GM23338 (cell line): ENCODE data around the gene TGFBR1. TPM values are rescaled to one million over a fixed set of nuclear protein-coding genes. Genes with fewer than 3 reads are reported as not detected.

Experiments
- ATAC-seq: fragments of 200-7000 bp; cut with Tn5 transposase; 3 replicates; pipeline ENCODE4 v1.9.1; 2020
- DNase-seq: peaks from one replicate; pipeline ENCODE4 v3.0.0-alpha.2; 2015; ENCODE audit warnings: low spot score
- H2AFZ ChIP-seq: fragments of 200-600 bp; sonication (generic); 2 replicates; pipeline ENCODE4 v1.8.0; 2016; ENCODE audit warnings: antibody characterized with exemption, mild to moderate bottlenecking, moderate library complexity
- H3F3A ChIP-seq: fragments of 200-600 bp; sonication (generic); replicated peaks from 2 replicates; pipeline ENCODE4 v1.8.0; 2017; ENCODE audit warnings: antibody characterized with exemption, mixed run types, low read depth
- H3K27ac ChIP-seq: fragments of 200-600 bp; sonication (generic); 2 replicates; pipeline ENCODE4 v1.6.1; 2016; ENCODE audit warnings: low read depth
- H3K27me3 ChIP-seq: fragments of 200-600 bp; sonication (generic); 2 replicates; pipeline ENCODE4 v1.8.0; 2016; ENCODE audit warnings: mild to moderate bottlenecking, mixed run types, moderate library complexity; ENCODE audit not compliant: insufficient read depth
- H3K36me3 ChIP-seq: fragments of 200-600 bp; sonication (generic); 2 replicates; pipeline ENCODE4 v1.8.0; 2016; ENCODE audit warnings: mild to moderate bottlenecking; ENCODE audit not compliant: insufficient read depth
- H3K4me1 ChIP-seq: fragments of 200-600 bp; sonication (generic); 2 replicates; pipeline ENCODE4 v1.8.0; 2016; ENCODE audit warnings: mild to moderate bottlenecking, moderate library complexity; ENCODE audit not compliant: insufficient read depth
- H3K4me2 ChIP-seq: fragments of 200-600 bp; sonication (generic); 2 replicates; pipeline ENCODE4 v1.7.1; 2017; ENCODE audit warnings: mixed run types
- H3K4me3 ChIP-seq: fragments of 200-600 bp; sonication (generic); 2 replicates; pipeline ENCODE4 v1.6.1; 2016; ENCODE audit warnings: mixed run types
- H3K79me2 ChIP-seq: fragments of 200-600 bp; sonication (generic); replicated peaks from 2 replicates; pipeline ENCODE4 v1.8.0; 2017; ENCODE audit warnings: mild to moderate bottlenecking; ENCODE audit not compliant: insufficient read depth
- H3K9me2 ChIP-seq: fragments of 200-600 bp; sonication (generic); 2 replicates; pipeline ENCODE4 v1.8.0; 2017; ENCODE audit not compliant: insufficient read depth
- H4K20me1 ChIP-seq: fragments of 200-600 bp; sonication (generic); replicated peaks from 2 replicates; pipeline ENCODE4 v1.8.0; 2017; ENCODE audit warnings: mild to moderate bottlenecking; ENCODE audit not compliant: insufficient read depth
- H3K27ac Mint-ChIP-seq: 2 replicates; pipeline ENCODE4 v1.8.0; 2020; ENCODE audit warnings: inconsistent platforms, mild to moderate bottlenecking, moderate library complexity, mixed read lengths
- H3K27me3 Mint-ChIP-seq: 3 replicates; pipeline ENCODE4 v1.8.0; 2022; ENCODE audit warnings: low read depth, mild to moderate bottlenecking, moderate library complexity, mixed read lengths, inconsistent platforms; ENCODE audit not compliant: insufficient read depth, poor library complexity
- H3K36me3 Mint-ChIP-seq: 3 replicates; pipeline ENCODE4 v1.8.0; 2021; ENCODE audit warnings: low read depth, mild to moderate bottlenecking, inconsistent platforms, moderate library complexity, mixed read lengths
- H3K4me1 Mint-ChIP-seq: 3 replicates; pipeline ENCODE4 v1.8.0; 2020; ENCODE audit warnings: mild to moderate bottlenecking, inconsistent platforms, mixed read lengths
- H3K4me3 Mint-ChIP-seq: 3 replicates; pipeline ENCODE4 v1.8.0; 2021; ENCODE audit warnings: moderate library complexity, mild to moderate bottlenecking, inconsistent platforms, mixed read lengths
- H3K9me3 Mint-ChIP-seq: 3 replicates; pipeline ENCODE4 v1.8.0; 2020; ENCODE audit warnings: moderate library complexity, mild to moderate bottlenecking, inconsistent platforms, mixed read lengths
- CREB1 ChIP-seq: fragments of 250-450 bp; sonication (Bioruptor Pico); IDR thresholded peaks from 2 replicates; pipeline ENCODE4 v1.5.0; 2020; ENCODE audit warnings: low read depth, mild to moderate bottlenecking, moderate library complexity
- EZH2 ChIP-seq: fragments of 200-600 bp; sonication (generic); IDR thresholded peaks from one replicate; pipeline ENCODE4 v1.8.0; 2017; ENCODE audit warnings: antibody characterized with exemption, mild to moderate bottlenecking, low read depth; ENCODE audit not compliant: unreplicated experiment
- EZH2phosphoT487 ChIP-seq: fragments of 200-600 bp; sonication (generic); IDR thresholded peaks from one replicate; pipeline ENCODE4 v1.8.1; 2018; ENCODE audit warnings: antibody characterized with exemption; ENCODE audit not compliant: unreplicated experiment
- JUNB ChIP-seq: IDR thresholded peaks from one replicate; pipeline ENCODE4 v1.6.1; 2016; ENCODE audit warnings: antibody characterized with exemption; ENCODE audit not compliant: unreplicated experiment
- NANOG ChIP-seq: IDR thresholded peaks from 2 replicates; pipeline ENCODE4 v1.6.1; 2016; ENCODE audit warnings: antibody characterized with exemption, borderline replicate concordance
- POLR2AphosphoS5 ChIP-seq: IDR thresholded peaks from 2 replicates; pipeline ENCODE4 v1.6.1; 2016; ENCODE audit warnings: antibody characterized with exemption, low read depth
- REST ChIP-seq: IDR thresholded peaks from one replicate; pipeline ENCODE4 v1.6.1; 2018; ENCODE audit warnings: antibody characterized with exemption; ENCODE audit not compliant: unreplicated experiment
- STAT1 ChIP-seq: IDR thresholded peaks from one replicate; pipeline ENCODE4 v1.6.1; 2016; ENCODE audit warnings: antibody characterized with exemption; ENCODE audit not compliant: unreplicated experiment
- ZNF114 ChIP-seq: fragments of 250-450 bp; sonication (Bioruptor Pico); IDR thresholded peaks from 2 replicates; pipeline ENCODE4 v1.5.0; 2020; ENCODE audit warnings: mild to moderate bottlenecking, moderate library complexity
- ZNF331 ChIP-seq: fragments of 250-450 bp; sonication (Bioruptor Pico); IDR thresholded peaks from 2 replicates; pipeline ENCODE4 v1.5.0; 2020; ENCODE audit warnings: low read depth, mild to moderate bottlenecking, moderate library complexity
- polyA plus RNA-seq: library from polyadenylated mRNA; unstranded; fragments of >200 nt; fragmentation: Nextera tagmentation; extraction: Ambion mirVana; gene quantifications from 2 replicates; pipeline ENCODE4 v1.2.1, GENCODE V29; 2016
- total RNA-seq: library from RNA; depleted of rRNA; stranded (reverse); fragments of >200 nt; shearing (Covaris generic); gene quantifications from 2 replicates; pipeline ENCODE4 v1.2.3, GENCODE V29; 2014
- TF ChIP-seq, protein P1 (sequence below): fragments of 250-450 bp; sonication (Bioruptor Pico); IDR thresholded peaks from 2 replicates; pipeline ENCODE4 v1.5.0; 2020; ENCODE audit warnings: mild to moderate bottlenecking, moderate library complexity
- TF ChIP-seq, protein P2 (sequence below): IDR thresholded peaks from 2 replicates; pipeline ENCODE4 v1.6.1; 2016; ENCODE audit warnings: antibody characterized with exemption
- TF ChIP-seq, protein P3 (sequence below), 2 experiments: fragments of 200-600 bp in 1 of 2; sonication (generic) in 1 of 2; conservative IDR thresholded peaks; 2 replicates each; pipeline versions ENCODE4 v1.5.1 to v1.6.1; 2016 to 2017; ENCODE audit warnings: antibody characterized with exemption in 2 of 2, low read depth in 2 of 2, mild to moderate bottlenecking in 2 of 2, moderate library complexity in 1 of 2

The TGFBR1 gene
- total and polyA plus RNA-seq, 2 experiments from 2014 or later: 9.3 to 40.2 TPM

DNA sequence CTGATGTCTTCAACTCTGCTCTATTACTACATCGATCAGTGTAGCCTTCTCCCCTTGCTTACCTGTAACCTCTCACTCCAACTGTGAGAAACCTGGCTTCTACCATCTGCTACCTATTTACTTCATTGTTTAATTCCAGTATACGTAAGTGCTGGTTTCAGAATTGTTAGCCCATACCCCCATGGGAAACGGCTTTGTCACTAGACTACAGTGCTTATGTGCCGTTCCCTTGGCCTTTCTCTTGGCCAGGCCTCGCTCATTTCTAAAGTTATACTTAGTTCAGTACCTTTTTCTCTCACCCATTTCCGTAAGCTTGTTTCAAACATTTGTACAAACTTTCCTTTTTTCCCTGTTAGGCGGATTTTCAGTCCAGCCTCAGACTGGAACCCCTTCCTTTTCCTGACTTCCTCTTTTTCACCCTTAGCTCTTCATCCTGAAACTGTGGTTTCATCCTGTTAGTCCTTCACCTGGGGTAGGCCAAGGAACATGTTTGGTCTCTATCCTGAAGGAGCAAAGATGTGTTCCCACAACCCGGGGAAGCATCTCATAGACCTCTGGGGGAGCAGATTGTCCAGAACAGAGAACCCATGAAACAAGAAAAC, 95.1 kb downstream of the TGFBR1 start:
- Histone ChIP-seq H2AFZ (no peak overlapping the region), H3F3A (no peaks in the 10 kb centered on the region), H3K36me3 (no peaks in the 10 kb centered on the region), H3K9me2 (no peaks in the 10 kb centered on the region), H3K4me3 (no peak overlapping the region), H3K27ac (no peak overlapping the region), H3K4me1 (no peaks in the 10 kb centered on the region), H4K20me1 (no peaks in the 10 kb centered on the region), H3K79me2 (no peaks in the 10 kb centered on the region), H3K27me3 (no peaks in the 10 kb centered on the region), H3K4me2 (no peak overlapping the region)
- H3K27me3 Mint-ChIP-seq: no peaks in the 10 kb centered on the region
- peaks cover 8% of the 10 kb centered on the region; the same call in 2 of the 3 replicates for H3K4me1 Mint-ChIP-seq
- no peak for TF ChIP-seq ZNF331
- no peak for TF ChIP-seq CREB1 (CRISPR knock-in tag)
- TF ChIP-seq POLR2AphosphoS5: no peak
- TF ChIP-seq, protein P1, sequence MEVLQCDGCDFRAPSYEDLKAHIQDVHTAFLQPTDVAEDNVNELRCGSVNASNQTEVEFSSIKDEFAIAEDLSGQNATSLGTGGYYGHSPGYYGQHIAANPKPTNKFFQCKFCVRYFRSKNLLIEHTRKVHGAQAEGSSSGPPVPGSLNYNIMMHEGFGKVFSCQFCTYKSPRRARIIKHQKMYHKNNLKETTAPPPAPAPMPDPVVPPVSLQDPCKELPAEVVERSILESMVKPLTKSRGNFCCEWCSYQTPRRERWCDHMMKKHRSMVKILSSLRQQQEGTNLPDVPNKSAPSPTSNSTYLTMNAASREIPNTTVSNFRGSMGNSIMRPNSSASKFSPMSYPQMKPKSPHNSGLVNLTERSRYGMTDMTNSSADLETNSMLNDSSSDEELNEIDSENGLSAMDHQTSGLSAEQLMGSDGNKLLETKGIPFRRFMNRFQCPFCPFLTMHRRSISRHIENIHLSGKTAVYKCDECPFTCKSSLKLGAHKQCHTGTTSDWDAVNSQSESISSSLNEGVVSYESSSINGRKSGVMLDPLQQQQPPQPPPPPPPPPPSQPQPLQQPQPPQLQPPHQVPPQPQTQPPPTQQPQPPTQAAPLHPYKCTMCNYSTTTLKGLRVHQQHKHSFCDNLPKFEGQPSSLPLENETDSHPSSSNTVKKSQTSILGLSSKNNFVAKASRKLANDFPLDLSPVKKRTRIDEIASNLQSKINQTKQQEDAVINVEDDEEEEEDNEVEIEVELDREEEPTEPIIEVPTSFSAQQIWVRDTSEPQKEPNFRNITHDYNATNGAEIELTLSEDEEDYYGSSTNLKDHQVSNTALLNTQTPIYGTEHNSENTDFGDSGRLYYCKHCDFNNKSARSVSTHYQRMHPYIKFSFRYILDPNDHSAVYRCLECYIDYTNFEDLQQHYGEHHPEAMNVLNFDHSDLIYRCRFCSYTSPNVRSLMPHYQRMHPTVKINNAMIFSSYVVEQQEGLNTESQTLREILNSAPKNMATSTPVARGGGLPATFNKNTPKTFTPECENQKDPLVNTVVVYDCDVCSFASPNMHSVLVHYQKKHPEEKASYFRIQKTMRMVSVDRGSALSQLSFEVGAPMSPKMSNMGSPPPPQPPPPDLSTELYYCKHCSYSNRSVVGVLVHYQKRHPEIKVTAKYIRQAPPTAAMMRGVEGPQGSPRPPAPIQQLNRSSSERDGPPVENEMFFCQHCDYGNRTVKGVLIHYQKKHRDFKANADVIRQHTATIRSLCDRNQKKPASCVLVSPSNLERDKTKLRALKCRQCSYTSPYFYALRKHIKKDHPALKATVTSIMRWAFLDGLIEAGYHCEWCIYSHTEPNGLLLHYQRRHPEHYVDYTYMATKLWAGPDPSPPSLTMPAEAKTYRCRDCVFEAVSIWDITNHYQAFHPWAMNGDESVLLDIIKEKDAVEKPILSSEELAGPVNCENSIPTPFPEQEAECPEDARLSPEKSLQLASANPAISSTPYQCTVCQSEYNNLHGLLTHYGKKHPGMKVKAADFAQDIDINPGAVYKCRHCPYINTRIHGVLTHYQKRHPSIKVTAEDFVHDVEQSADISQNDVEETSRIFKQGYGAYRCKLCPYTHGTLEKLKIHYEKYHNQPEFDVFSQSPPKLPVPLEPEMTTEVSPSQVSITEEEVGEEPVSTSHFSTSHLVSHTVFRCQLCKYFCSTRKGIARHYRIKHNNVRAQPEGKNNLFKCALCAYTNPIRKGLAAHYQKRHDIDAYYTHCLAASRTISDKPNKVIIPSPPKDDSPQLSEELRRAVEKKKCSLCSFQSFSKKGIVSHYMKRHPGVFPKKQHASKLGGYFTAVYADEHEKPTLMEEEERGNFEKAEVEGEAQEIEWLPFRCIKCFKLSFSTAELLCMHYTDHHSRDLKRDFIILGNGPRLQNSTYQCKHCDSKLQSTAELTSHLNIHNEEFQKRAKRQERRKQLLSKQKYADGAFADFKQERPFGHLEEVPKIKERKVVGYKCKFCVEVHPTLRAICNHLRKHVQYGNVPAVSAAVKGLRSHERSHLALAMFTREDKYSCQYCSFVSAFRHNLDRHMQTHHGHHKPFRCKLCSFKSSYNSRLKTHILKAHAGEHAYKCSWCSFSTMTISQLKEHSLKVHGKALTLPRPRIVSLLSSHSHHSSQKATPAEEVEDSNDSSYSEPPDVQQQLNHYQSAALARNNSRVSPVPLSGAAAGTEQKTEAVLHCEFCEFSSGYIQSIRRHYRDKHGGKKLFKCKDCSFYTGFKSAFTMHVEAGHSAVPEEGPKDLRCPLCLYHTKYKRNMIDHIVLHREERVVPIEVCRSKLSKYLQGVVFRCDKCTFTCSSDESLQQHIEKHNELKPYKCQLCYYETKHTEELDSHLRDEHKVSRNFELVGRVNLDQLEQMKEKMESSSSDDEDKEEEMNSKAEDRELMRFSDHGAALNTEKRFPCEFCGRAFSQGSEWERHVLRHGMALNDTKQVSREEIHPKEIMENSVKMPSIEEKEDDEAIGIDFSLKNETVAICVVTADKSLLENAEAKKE (CRISPR knock-in tag): no peak
- TF ChIP-seq ZNF114 (CRISPR knock-in tag): no peak
- TF ChIP-seq EZH2: no peak
- TF ChIP-seq, protein P2, sequence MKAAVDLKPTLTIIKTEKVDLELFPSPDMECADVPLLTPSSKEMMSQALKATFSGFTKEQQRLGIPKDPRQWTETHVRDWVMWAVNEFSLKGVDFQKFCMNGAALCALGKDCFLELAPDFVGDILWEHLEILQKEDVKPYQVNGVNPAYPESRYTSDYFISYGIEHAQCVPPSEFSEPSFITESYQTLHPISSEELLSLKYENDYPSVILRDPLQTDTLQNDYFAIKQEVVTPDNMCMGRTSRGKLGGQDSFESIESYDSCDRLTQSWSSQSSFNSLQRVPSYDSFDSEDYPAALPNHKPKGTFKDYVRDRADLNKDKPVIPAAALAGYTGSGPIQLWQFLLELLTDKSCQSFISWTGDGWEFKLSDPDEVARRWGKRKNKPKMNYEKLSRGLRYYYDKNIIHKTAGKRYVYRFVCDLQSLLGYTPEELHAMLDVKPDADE: no peak
- no peak for TF ChIP-seq EZH2phosphoT487
- TF ChIP-seq, protein P3, sequence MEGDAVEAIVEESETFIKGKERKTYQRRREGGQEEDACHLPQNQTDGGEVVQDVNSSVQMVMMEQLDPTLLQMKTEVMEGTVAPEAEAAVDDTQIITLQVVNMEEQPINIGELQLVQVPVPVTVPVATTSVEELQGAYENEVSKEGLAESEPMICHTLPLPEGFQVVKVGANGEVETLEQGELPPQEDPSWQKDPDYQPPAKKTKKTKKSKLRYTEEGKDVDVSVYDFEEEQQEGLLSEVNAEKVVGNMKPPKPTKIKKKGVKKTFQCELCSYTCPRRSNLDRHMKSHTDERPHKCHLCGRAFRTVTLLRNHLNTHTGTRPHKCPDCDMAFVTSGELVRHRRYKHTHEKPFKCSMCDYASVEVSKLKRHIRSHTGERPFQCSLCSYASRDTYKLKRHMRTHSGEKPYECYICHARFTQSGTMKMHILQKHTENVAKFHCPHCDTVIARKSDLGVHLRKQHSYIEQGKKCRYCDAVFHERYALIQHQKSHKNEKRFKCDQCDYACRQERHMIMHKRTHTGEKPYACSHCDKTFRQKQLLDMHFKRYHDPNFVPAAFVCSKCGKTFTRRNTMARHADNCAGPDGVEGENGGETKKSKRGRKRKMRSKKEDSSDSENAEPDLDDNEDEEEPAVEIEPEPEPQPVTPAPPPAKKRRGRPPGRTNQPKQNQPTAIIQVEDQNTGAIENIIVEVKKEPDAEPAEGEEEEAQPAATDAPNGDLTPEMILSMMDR (conservative IDR thresholded peaks at IDR 0.05; ENCODE audit: low read depth in 2 of 2): no peak
- no peak for TF ChIP-seq NANOG
- TF ChIP-seq STAT1: no peak
- TF ChIP-seq REST: no peak
- no peak for TF ChIP-seq JUNB
- H3K36me3 Mint-ChIP-seq: no peaks in the 10 kb centered on the region
- H3K4me3 Mint-ChIP-seq: no peak overlapping the region
- ATAC-seq (no peak), DNase-seq (no peak)
- H3K27ac Mint-ChIP-seq: no peak overlapping the region
- H3K9me3 Mint-ChIP-seq: no peaks in the 10 kb centered on the region; the same call in 1 of the 3 replicates
